ENCODE measurements around the gene RRN3. TPM values are rescaled to one million over a fixed set of nuclear protein-coding genes. Genes with fewer than 3 reads are reported as not detected.
"Not testable (repeated sequence)": the region's sequence is repeated elsewhere in the genome, so short reads cannot be mapped to it uniquely, and the experiment has no call there.

The RRN3 gene
- total RNA-seq, 2 donors from 2014 or later: 42.6 to 61.6 TPM

DNA sequence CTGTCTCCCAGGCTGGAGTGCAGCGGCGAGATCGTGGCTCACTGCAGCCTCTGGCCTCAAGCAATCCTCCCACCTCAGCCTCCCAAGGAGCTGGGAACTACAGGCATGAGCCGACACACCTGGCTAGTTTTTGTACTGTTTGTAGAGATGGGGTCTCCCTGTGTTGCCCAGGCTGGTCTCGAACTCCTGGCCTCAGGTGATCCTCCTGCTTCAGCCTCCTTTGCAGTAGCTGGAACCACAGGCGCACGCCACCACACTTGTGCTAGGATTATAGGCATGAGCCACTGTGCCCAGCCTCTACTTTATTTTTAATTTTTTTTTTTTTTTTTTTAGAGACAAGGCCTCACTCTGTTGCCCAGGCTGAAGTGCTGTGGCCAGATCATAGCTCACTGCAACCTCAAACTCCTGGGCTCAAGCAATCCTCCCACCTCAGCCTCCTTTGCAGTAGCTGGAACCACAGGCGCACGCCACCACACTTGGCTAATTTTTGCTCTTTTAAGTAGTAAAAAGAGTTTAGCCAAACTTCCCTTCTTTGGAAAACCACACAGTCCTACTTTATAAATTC lies 42.6 kb downstream of the RRN3 start:
- peaks cover 13 to 17% of the 10 kb centered on the region in 2 donors for H3K4me1 Mint-ChIP-seq (ENCODE audit: low read depth in 2 of 2)
- DNase-seq (ENCODE audit: low spot score) (no peak), ATAC-seq (no peak)
- no peaks in the 10 kb centered on the region for H3K9me3 Mint-ChIP-seq
- no peaks in the 10 kb centered on the region for H3K27me3 Mint-ChIP-seq
- no peak overlapping the region for H3K27ac Mint-ChIP-seq
- H3K36me3 Mint-ChIP-seq: no peaks in the 10 kb centered on the region
- H3K4me3 Mint-ChIP-seq: no peak overlapping the region

DNA sequence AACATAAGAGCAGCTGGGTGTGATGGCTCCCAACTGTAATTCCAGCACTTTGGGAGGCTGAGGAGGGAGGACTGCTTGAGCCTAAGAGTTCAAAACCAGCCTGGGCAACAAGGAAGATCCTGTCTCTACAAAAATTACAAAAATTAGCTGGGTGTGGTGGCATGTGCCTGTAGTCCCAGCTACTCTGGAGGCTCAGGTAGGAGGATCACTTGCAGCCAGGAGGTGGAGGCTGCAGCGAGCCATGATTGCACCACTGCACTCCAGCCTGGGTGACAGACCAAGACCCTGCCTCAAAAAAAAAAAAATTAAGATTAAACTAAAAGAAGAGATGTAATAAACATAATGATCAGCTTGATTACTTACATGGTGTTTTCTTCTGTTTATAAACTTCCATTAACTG lies 43.6 kb downstream of the RRN3 start:
- H3K4me3 Mint-ChIP-seq; H3K27me3 Mint-ChIP-seq; H3K36me3 Mint-ChIP-seq; H3K9me3 Mint-ChIP-seq; DNase-seq (ENCODE audit: low spot score); ATAC-seq; H3K27ac Mint-ChIP-seq: not testable (repeated sequence)
- H3K4me1 Mint-ChIP-seq (ENCODE audit: low read depth in 2 of 2): peaks cover 13 to 17% of the 10 kb centered on the region in 2 donors

GRCh38 chr16:15049581-15050180 lies 44.4 kb downstream of the RRN3 start:
- ATAC-seq (no peak), DNase-seq (ENCODE audit: low spot score) (no peak)
- H3K9me3 Mint-ChIP-seq: no peaks in the 10 kb centered on the region
- no peaks in the 10 kb centered on the region for H3K36me3 Mint-ChIP-seq
- H3K27ac Mint-ChIP-seq: no peak overlapping the region
- no peak overlapping the region for H3K4me3 Mint-ChIP-seq
- H3K27me3 Mint-ChIP-seq: no peaks in the 10 kb centered on the region
- peaks cover 9 to 13% of the 10 kb centered on the region in 2 donors for H3K4me1 Mint-ChIP-seq (ENCODE audit: low read depth in 2 of 2)

DNA sequence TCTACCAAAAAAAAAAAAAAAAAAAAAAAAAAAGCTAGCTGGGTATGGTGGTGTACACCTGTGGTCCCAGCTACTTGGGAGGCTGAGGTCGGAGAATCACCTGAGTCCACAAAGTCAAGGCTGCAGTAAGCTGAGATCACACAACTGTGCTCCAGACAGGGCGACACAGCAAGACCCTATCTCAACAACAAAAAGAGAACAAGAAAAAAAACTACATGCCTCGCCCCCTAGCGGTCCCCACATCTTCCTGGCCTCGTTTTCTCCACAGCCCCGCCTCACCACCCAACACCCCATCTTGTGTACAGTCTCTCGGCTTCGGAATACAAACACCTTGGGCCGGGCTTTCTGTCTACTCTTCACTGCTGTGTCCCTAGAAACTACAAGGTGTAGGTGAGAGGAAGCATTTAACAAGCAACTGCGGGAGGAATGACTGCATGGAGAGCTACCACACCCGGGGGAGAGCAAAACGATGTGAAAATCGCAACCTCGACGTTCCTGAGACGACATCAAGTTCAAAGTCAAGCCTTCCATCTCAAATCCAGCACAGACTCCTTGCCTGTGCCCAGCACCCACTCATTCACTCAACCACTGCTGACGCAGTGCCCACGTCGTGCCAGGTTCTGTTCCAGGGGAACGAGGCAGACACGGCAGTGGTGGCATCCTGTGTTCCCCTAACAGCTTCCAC lies 47.2 kb downstream of the RRN3 start:
- no peaks in the 10 kb centered on the region for H3K9me3 Mint-ChIP-seq
- no peak for ATAC-seq
- H3K4me3 Mint-ChIP-seq: no peak overlapping the region
- H3K27ac Mint-ChIP-seq: no peak overlapping the region
- DNase-seq (ENCODE audit: low spot score): no peak
- H3K4me1 Mint-ChIP-seq (ENCODE audit: low read depth in 2 of 2): peaks cover 0 to 4% of the 10 kb centered on the region in 2 donors
- no peaks in the 10 kb centered on the region for H3K36me3 Mint-ChIP-seq
- no peaks in the 10 kb centered on the region for H3K27me3 Mint-ChIP-seq

GRCh38 chr16:15045270-15045669 lies 48.8 kb downstream of the RRN3 start:
- H3K27me3 Mint-ChIP-seq; ATAC-seq; H3K9me3 Mint-ChIP-seq; H3K4me1 Mint-ChIP-seq (ENCODE audit: low read depth in 2 of 2); H3K4me3 Mint-ChIP-seq; DNase-seq (ENCODE audit: low spot score); H3K36me3 Mint-ChIP-seq: not testable (repeated sequence)
- peak overlapping the region in 1 of 2 donors; percentile 20 for H3K27ac Mint-ChIP-seq

DNA sequence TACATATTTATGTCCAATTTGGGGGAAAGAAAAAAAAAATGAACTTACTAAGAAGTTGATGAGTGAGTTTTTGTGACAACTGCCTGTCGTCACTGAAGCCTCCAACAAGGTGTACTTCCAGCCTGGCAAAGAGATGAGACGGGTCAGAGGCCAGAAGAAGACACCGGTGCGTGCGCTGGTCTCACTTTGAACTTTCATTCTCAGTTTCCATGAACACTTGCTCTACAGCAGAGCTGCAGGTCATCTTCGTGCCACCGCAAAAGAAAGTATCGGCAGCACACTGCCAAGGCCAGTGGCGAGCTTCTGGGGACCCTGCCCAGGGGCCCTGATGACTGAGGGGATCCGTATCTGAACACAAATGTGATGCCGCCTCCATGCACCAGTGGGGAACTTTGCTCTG lies 49.8 kb downstream of the RRN3 start:
- no peak for DNase-seq (ENCODE audit: low spot score)
- Mint-ChIP-seq H3K27ac (peak overlapping the region in 1 of 2 donors; percentile 27), H3K9me3 (no peaks in the 10 kb centered on the region), H3K36me3 (peaks cover 4% of the 10 kb centered on the region), H3K4me1 (ENCODE audit: low read depth in 2 of 2) (peaks cover 0 to 4% of the 10 kb centered on the region in 2 donors), H3K27me3 (no peaks in the 10 kb centered on the region), H3K4me3 (no peak overlapping the region)
- ATAC-seq: no peak

- peaks cover 4% of the 10 kb centered on the region for H3K36me3 Mint-ChIP-seq
- H3K27ac Mint-ChIP-seq: peak overlapping the region in 1 of 2 donors; percentile 27
- H3K4me1 Mint-ChIP-seq (ENCODE audit: low read depth in 2 of 2): peaks cover 0 to 4% of the 10 kb centered on the region in 2 donors
- H3K27me3 Mint-ChIP-seq: no peaks in the 10 kb centered on the region
- H3K4me3 Mint-ChIP-seq: no peak overlapping the region
- H3K9me3 Mint-ChIP-seq: no peaks in the 10 kb centered on the region
- DNase-seq (ENCODE audit: low spot score) (no peak), ATAC-seq (no peak)
These were observed 50.7 kb downstream of the RRN3 start for GRCh38 chr16:15043344-15043743.

DNA sequence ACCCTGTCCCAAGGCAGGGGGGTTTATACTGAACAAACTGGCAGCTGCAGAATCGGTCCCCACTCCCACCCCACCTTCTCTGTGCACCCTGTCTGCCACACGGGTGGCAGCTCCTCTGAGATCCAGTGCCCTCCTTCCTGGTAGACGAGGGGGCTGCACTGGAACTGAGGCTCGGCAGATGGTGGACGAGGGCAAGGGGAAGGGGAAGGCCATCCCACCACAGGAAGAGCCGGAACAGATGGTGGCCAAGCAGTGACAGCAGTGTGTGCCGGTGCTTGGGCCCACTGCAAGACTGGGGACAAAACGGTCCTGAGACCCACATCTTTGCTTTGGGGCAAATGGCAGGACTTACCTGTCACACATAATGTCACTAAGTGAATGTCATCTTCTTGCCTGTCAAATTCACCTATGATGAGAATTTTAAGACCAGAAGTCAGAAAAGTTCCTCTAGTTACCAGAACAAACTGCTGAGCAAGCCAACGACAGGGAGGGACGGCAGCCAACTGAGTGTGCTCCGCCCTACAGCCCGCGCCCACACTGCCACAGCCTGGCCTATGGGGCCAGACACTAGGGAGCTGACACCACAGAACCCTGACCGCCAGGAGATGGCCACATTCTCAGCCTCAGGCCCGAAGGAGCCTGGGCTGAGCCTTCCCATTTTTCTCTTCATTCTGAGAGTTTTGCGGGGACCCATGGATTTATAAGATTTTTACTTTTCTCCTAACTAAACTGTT lies 52.6 kb downstream of the RRN3 start:
- ATAC-seq (peak in 1 of 2 donors; percentile 47), DNase-seq (ENCODE audit: low spot score) (no peak)
- no peaks in the 10 kb centered on the region for H3K9me3 Mint-ChIP-seq
- no peaks in the 10 kb centered on the region for H3K4me1 Mint-ChIP-seq (ENCODE audit: low read depth in 2 of 2)
- no peaks in the 10 kb centered on the region for H3K27me3 Mint-ChIP-seq
- H3K36me3 Mint-ChIP-seq: peaks cover 4% of the 10 kb centered on the region
- no peak overlapping the region for H3K4me3 Mint-ChIP-seq
- no peak overlapping the region for H3K27ac Mint-ChIP-seq

- no peak for DNase-seq (ENCODE audit: low spot score)
- ATAC-seq: no peak
- Mint-ChIP-seq H3K4me1 (ENCODE audit: low read depth in 2 of 2) (no peaks in the 10 kb centered on the region), H3K4me3 (no peak overlapping the region), H3K27me3 (no peaks in the 10 kb centered on the region), H3K9me3 (no peaks in the 10 kb centered on the region), H3K36me3 (peaks cover 4% of the 10 kb centered on the region), H3K27ac (no peak overlapping the region)
These were observed 55.4 kb downstream of the RRN3 start for GRCh38 chr16:15038689-15039088.

DNA sequence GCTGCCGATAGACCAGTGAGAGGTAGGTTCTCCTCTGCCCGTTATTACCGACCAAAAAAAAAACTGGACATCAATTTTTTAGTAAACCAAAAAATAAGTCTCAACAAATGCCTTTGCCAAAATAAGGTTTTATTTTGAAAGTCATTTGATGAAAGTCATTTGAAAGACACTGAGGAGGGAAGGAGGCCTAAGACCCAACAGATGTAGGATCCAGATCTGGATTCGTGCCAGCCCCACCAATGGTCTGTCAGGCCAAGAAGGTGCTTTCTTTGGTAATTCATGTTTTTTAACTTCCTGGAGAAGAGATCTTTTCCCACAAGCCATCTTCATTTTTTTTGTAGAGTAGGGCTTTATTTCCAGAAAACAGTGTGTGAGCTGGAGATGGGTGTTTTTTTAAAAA lies 56.3 kb downstream of the RRN3 start:
- peaks cover 4% of the 10 kb centered on the region for H3K36me3 Mint-ChIP-seq
- no peak overlapping the region for H3K27ac Mint-ChIP-seq
- DNase-seq (ENCODE audit: low spot score) (no peak), ATAC-seq (no peak)
- H3K9me3 Mint-ChIP-seq: no peaks in the 10 kb centered on the region
- H3K27me3 Mint-ChIP-seq: no peaks in the 10 kb centered on the region
- no peaks in the 10 kb centered on the region for H3K4me1 Mint-ChIP-seq (ENCODE audit: low read depth in 2 of 2)
- H3K4me3 Mint-ChIP-seq: no peak overlapping the region

- no peak overlapping the region for H3K27ac Mint-ChIP-seq
- no peaks in the 10 kb centered on the region for H3K27me3 Mint-ChIP-seq
- ATAC-seq (peak in 1 of 2 donors; percentile 4), DNase-seq (ENCODE audit: low spot score) (no peak)
- H3K4me3 Mint-ChIP-seq: no peak overlapping the region
- no peaks in the 10 kb centered on the region for H3K9me3 Mint-ChIP-seq
- H3K36me3 Mint-ChIP-seq: peaks cover 4% of the 10 kb centered on the region
- H3K4me1 Mint-ChIP-seq (ENCODE audit: low read depth in 2 of 2): peaks cover under 1 to 2% of the 10 kb centered on the region in 2 donors
These were observed 57.1 kb downstream of the RRN3 start for GRCh38 chr16:15037003-15037402.

GRCh38 chr16:15035163-15035729 lies 58.8 kb downstream of the RRN3 start:
- Mint-ChIP-seq H3K27ac (no peak overlapping the region), H3K4me3 (no peak overlapping the region), H3K27me3 (no peaks in the 10 kb centered on the region), H3K9me3 (no peaks in the 10 kb centered on the region), H3K36me3 (peaks cover 12% of the 10 kb centered on the region), H3K4me1 (ENCODE audit: low read depth in 2 of 2) (peaks cover 14 to 15% of the 10 kb centered on the region in 2 donors)
- ATAC-seq: no peak
- no peak for DNase-seq (ENCODE audit: low spot score)

DNA sequence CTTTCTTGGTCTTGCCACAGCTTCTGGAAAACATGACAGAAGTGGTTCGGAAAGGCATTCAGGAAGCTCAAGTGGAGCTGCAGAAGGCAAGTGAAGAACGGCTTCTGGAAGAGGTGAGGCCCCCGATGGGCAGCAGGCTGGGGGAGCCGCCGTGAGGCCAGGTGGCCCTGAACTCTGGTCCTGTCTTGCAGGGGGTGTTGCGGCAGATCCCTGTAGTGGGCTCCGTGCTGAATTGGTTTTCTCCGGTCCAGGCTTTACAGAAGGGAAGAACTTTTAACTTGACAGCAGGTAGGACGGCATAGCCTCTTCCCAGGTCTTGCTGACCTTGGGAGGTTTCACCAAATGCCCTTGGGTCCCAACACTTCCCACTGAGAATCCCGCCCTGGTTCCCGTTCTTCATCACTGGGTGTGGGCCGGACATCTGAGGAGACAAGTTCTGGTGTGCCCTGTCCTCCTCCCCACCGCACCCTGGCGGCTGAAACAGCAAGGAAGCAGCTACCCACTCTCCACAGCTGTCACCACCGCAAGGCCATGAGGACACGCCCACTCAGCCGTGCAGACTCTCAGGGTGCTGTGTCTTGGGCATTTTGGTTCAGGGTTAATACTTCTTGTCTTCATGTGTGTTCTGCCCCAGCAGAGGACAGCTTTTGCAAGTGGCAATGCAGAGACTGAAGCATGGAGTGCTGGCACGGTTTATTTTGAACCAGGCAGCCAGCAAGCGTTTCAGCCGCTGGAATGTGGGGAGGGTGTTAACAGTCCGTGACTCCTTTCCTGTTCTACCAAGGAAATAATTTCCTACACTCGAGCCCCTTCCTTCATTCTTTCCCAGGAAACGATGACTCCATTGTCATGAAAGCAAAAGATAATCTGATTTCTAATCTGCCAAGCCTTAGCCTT lies 59.6 kb downstream of the RRN3 start:
- Mint-ChIP-seq H3K27me3 (no peaks in the 10 kb centered on the region), H3K9me3 (no peaks in the 10 kb centered on the region), H3K4me1 (ENCODE audit: low read depth in 2 of 2) (peaks cover 14 to 15% of the 10 kb centered on the region in 2 donors), H3K4me3 (no peak overlapping the region), H3K36me3 (peaks cover 7% of the 10 kb centered on the region), H3K27ac (no peak overlapping the region)
- no peak for DNase-seq (ENCODE audit: low spot score)
- no peak for ATAC-seq

Measured in natural killer cell treated with Interleukin-12 subunit alpha and Interleukin-12 subunit beta and Interleukin-15 and Interleukin-18, amount 100 ng/mL, for 72 hours (primary cell).